ENCODE measurements around the gene EEF1A1.

Gene EEF1A1

GRCh38 chr6:73504160-73504559, 16.7 kb downstream of the EEF1A1 start:
- no peak for DNase-seq

DNA sequence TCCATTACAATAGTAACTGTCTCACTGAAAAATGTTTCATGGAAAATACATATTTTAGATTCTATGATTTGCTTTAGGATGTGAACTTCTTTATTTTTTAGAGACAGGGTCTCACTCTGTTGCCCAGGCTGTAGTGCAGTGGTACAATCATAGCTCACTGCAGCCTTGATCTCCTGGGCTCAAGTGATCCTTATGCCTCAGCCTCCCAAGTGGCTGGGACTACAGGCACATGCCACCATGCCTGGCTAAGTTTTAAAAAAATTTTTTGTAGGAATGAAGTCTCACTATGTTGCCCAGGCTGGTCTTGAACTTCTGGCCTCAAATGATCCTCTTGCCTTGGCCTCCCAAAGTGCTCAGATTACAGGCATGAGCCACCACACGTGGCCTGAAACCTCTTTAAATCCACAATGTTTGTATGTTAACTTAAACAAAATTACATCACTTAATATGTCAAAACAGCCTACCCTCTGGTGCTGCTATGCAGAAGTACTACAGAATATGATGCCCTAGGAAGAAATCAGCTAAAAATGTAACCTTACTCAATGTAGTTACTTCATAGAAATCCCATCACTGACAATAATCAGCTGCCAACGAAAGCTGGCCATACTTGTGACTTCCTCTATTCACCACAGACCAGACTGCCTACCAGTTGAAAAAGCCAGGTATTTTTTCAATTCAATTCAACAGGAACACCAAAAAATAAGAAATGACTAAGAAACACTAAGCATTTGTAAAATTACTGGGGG, 17.6 kb downstream of the EEF1A1 start:
- no peak for DNase-seq

- DNase-seq = no peak
These were observed 22.9 kb downstream of the EEF1A1 start for GRCh38 chr6:73497915-73498314.

- no peak for DNase-seq
These were observed 29.5 kb downstream of the EEF1A1 start for GRCh38 chr6:73491377-73491776.

GRCh38 chr6:73487473-73487872, 33.4 kb downstream of the EEF1A1 start:
- no peak for DNase-seq

DNA sequence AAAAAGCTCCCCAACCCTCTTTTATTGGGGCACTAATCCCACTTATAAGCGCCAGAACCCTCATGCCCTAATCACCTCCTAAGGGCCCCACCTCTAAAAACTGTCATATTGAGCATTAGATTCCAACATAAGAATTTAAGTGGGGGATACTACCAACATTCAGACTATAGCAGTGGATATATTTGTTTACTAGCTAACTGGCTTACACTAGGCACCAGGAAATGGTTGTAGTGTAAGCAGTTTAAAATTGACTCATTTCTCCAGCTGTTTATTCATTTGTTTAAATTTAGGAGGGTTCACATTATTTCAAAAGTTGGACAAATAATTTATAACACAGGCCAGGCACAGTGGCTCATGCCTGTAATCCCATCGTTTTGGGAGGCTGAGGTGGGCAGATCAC, 36.4 kb downstream of the EEF1A1 start:
- DNase-seq = no peak

- DNase-seq = no peak
These were observed 38.9 kb downstream of the EEF1A1 start for GRCh38 chr6:73481969-73482368.

- DNase-seq = no peak
These were observed 43.4 kb downstream of the EEF1A1 start for GRCh38 chr6:73477407-73477806.

GRCh38 chr6:73476723-73477122, 44.1 kb downstream of the EEF1A1 start:
- DNase-seq = no peak

GRCh38 chr6:73471686-73472290, 49.0 kb downstream of the EEF1A1 start:
- no peak for DNase-seq

All from T1000 (cell line).